NCI-H2107 treated with DMSO at 0.1 percent for 48 hours (cell line): ENCODE results near the gene PTPRB.

Source experiments
- DNase-seq: peaks from one replicate; lab custom pipeline; 2025; ENCODE audit not compliant: unreplicated experiment; lab: John Stamatoyannopoulos, UW

Gene PTPRB

GRCh38 chr12:70598467-70599193 is 38.6 kb downstream of the PTPRB start:
- DNase-seq = no peak

- no peak for DNase-seq
These were observed 44.6 kb downstream of the PTPRB start for GRCh38 chr12:70592664-70593063.

DNA sequence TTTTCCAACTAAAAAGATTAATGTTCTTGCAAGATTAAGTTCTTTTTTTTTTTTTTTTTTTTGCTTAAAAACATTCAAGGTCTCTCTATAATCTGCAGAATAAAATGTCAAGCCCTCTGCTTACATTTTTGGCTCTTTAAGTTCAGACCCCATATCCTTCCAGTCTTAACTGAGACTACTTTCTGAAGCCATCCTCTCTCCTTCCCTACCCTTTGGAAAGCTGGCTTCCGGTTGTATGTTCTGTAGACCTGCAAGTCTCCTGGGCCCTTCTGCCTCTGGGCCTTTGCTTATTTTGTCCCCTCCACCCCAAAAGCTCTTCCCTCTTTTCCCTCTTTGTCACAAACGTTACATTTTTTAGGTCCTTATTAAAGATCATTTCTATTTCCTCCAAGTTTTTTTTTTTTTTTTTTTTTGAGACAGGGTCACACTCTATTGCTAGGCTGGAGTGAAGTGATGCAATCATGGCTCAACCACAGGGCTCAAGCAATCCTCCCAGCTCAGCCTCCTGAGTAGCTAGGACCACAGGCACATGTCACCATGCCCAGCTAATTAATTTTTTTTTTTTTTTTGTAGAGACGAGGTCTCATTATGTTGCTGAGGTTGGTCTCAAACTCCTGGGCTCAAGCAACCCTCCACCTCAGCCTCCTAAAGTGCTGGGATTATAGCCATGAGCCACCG is 46.5 kb downstream of the PTPRB start:
- no peak for DNase-seq

GRCh38 chr12:70590051-70590450 is 47.2 kb downstream of the PTPRB start:
- peak; percentile 4 for DNase-seq

DNA sequence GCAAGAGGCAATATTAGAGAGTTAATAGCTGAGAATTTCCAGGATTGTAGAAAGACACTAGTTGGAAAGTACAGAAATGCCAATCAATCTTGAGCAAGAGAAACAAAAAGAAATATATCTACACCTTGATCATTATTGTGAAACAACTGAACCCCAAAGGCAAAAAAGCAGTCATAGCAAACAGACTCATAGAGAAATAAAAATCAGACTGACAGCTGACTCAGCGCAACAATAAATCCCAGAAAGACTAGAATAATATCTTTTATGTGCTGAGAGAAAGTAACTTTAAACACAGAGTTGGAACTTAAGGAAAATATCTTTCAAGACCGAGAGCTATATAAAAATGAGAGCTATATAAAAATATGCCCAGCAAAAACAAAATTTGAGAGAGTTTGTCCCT is 52.9 kb downstream of the PTPRB start:
- no peak for DNase-seq

GRCh38 chr12:70583251-70583650 is 54.0 kb downstream of the PTPRB start:
- DNase-seq = no peak

- DNase-seq = no peak
These were observed 56.0 kb downstream of the PTPRB start for GRCh38 chr12:70581208-70581607.

- no peak for DNase-seq
These were observed 60.0 kb downstream of the PTPRB start for GRCh38 chr12:70577283-70577634.

DNA sequence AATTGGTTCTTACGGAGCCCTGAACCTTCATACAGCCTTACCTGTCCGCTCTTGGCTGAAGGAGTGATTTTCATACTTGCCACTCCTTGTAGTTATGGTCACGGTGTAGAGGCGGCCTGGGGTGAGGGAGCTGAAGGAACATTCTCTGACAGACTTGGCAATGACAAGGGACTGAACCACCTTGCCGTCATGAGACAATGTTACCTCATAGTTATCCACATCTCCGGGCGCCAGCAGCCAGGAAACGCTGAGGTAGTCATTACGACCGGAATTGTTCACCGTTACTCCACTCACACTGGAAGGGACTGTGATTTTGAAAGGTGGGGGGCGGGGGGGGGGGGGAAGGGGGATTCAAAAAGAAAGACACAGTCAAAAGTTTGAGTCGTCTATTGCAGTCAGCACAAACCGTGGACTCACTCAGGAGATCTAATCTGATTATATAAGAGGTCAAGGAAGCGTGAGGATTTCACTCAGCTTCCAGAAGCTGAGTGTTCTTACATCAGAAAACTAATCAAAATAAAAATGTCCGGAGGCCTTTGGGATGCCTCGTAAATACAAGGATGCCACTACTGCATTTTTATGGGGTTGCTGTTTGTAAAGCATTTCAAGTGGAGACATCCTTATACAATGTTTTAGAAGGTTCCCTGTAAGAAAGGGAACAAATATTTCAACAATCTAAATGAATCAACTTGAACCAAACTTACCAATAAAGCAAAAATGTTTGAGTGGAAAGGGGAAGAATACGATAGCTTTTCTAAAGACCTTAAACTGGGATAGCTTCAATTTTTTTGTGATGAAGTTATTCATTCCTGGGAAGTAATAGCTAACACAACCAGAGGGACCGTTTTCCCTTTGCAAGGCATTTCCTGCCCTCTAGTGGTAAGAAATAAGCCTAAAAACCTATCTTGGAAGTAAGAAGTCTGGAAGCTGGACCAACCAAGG is 60.6 kb downstream of the PTPRB start:
- DNase-seq = peak; percentile 45

- no peak for DNase-seq
These were observed 65.4 kb downstream of the PTPRB start for GRCh38 chr12:70571705-70572268.

DNA sequence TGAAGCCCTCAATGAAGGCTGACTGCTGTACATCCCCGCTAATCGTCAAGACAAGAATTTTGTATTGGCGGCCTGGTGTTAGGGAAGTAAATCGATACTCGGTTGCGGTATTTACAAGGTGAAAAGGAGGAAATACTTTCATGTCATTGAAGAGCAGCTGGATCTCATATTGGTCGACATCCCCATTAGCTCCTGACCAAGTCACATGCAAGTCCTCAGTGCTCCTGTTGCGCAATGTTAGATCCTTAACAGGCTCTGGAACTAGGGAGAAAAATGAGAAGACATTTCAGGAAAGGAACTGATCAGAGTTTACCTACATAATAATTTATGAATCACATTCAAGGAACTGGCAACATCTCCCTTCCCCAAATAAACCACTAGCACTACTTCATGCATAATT is 66.2 kb downstream of the PTPRB start:
- DNase-seq = no peak

DNA sequence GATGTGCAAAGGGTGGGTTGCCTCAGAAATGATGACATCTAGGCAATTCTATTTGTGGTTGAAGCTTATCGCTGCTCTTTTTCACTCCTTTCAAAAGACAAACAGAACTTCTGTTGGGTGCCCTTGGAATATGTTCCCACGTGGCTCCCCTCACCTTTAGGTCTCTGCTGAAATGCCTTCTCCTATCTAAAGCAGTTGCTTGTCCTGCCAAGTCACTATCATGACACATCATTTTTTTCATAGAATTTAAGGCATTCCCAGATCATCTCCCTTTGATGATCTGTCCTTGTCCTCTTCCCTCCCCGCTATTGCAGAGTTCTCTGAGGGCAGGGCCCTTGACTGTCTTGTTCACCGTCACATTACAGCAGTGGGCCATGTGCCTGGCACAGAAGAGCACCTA is 75.7 kb downstream of the PTPRB start:
- no peak for DNase-seq

DNA sequence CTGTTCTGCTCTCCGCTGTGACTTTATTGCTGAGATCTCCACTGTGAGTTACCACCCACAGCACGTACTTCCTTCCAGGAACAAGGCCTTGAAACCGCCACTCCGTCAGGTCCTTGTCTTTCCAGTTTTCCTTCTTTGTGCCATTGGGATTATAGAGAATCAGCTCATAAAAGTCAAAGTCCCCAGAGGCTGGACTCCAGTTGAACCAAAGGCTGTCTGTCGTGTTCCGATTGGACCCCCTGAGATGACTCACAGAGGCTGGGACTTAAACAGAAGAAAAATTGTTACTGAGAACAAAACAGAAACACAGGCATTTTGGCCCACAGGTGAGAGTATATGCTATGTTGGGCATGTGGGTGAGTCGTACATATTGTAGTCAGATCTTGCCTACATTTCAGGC is 76.6 kb downstream of the PTPRB start:
- no peak for DNase-seq

DNA sequence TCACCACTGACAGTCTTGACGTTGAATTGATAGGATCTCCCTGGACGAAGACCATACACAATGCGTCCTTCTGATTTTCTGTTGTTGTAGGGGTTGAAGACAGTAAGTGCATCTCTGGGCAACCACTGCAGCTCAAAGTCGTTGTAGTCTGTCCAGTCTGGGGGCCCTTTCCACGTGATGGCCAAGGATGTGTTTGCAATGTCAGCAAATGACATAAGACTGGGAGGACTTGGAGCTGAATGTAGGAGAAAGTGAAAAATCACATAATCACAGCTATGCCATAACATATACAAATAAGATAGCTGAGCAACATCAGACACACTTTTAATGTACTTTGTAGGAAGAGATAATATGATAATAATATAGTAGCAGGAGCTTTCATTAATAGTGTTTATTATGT is 77.8 kb downstream of the PTPRB start:
- no peak for DNase-seq

DNA sequence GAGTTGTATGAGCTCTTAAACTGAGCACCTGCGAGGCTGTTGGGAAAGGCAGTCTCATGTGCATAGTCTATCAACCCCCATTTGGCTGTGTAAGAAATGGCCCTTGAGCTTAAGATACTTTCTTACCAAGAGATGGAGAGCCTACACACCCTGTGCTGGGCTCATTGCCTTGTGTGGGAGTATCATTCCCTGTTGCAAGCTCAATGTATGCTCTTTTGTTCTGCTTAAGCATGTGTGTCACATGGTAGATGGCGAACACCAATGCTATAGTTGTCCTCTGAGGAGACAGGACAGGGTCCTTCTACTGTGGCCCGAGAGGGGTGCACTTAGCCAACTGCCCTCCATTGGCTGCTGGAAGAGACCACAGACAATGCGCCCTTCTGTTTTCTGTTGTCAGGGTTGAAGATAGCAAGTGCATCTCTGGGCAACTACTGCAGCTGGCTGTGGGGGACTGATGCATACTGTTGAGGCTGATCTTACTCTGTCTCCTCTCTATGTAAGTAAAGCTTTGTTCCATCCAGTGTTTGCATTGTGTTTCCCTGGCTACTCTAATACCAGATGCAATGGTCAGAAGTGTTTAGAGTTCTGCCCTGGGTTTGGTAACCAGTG is 79.5 kb downstream of the PTPRB start:
- DNase-seq = no peak

- no peak for DNase-seq
These were observed 80.9 kb downstream of the PTPRB start for GRCh38 chr12:70556179-70556869.

GRCh38 chr12:70555081-70555480 is 82.1 kb downstream of the PTPRB start:
- DNase-seq = no peak

- DNase-seq = no peak
These were observed 83.8 kb downstream of the PTPRB start for GRCh38 chr12:70553391-70553859.

DNA sequence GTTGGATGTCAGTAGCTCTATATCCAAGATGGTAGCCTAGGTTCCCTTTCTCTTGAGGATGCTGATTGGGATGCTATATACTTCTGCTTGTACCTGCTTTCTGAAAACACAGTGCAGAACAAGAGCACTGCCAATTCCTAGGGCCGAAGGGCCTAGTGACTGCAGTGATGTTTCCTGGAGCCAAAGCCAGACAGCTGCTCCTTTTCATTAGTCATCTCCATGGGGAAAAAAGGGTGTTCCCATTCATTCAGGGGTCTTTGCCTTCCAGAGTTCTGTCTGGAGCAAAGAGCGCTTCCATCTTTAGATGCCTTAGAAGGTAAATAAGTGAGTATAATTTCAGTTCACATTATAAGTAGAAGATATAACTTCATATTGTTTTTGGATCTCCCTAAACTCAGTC is 85.5 kb downstream of the PTPRB start:
- DNase-seq = no peak

DNA sequence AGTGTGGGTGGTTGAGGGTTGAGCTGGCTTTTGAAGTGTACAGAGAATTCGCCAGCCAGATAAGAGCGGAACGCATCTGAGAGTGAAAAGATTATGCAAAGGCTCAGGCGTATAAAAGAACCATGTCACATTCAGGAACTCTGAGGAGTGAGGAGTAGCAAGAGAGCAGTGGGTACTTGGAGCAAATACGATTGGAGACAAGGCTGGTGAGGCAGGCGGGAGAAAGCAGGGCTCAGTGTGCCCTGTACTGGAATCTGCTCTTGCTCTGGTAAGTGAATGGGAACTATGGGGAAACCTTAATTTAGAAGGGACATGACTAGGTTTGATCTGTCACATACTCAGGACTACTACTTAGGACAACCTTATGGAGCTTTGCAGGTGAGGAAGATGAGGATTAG is 87.0 kb downstream of the PTPRB start:
- no peak for DNase-seq
